ENCODE data around the gene WWOX. TPM values are rescaled to one million over a fixed set of nuclear protein-coding genes. Genes with fewer than 3 reads are reported as not detected.

The WWOX gene
- total and polyA plus RNA-seq, 4 donors: 5.4 to 61.5 (median 18.4) TPM

GRCh38 chr16:79008036-79008868 is 908.8 kb downstream of the WWOX start:
- no peaks in the 10 kb centered on the region for H3K9me3 ChIP-seq (ENCODE audit: control insufficient read depth in 4 of 4, insufficient read depth in 3 of 4, low read length in 3 of 4)
- no peak overlapping the region for H3K4me3 ChIP-seq
- no peaks in the 10 kb centered on the region for H3K4me1 ChIP-seq (ENCODE audit: control insufficient read depth in 5 of 5, insufficient read depth in 5 of 5, low read length in 5 of 5)
- no peaks in the 10 kb centered on the region for H3K27me3 ChIP-seq (ENCODE audit: control insufficient read depth in 3 of 3, insufficient read depth in 3 of 3, low read length in 2 of 3)
- ATAC-seq (ENCODE audit: insufficient read depth, low FRiP score) (no peak), DNase-seq (no peak)
- no peaks in the 10 kb centered on the region for H3K36me3 ChIP-seq (ENCODE audit: control insufficient read depth in 4 of 4, insufficient read depth in 4 of 4, low read length in 4 of 4)
- no peak overlapping the region for H3K27ac ChIP-seq (ENCODE audit: low read depth in 1 of 2, low read length in 1 of 2)
- 93% methylated on average over 9 of the region's 9 CpGs for WGBS, 2 donors
- H3K9ac ChIP-seq (ENCODE audit: insufficient read depth in 1 of 2, low read length in 2 of 2): no peak overlapping the region
- TF ChIP-seq, protein P1, sequence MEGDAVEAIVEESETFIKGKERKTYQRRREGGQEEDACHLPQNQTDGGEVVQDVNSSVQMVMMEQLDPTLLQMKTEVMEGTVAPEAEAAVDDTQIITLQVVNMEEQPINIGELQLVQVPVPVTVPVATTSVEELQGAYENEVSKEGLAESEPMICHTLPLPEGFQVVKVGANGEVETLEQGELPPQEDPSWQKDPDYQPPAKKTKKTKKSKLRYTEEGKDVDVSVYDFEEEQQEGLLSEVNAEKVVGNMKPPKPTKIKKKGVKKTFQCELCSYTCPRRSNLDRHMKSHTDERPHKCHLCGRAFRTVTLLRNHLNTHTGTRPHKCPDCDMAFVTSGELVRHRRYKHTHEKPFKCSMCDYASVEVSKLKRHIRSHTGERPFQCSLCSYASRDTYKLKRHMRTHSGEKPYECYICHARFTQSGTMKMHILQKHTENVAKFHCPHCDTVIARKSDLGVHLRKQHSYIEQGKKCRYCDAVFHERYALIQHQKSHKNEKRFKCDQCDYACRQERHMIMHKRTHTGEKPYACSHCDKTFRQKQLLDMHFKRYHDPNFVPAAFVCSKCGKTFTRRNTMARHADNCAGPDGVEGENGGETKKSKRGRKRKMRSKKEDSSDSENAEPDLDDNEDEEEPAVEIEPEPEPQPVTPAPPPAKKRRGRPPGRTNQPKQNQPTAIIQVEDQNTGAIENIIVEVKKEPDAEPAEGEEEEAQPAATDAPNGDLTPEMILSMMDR (IDR thresholded peaks at IDR 0.05; ENCODE audit: control extremely low read depth, extremely low read depth): no peak

DNA sequence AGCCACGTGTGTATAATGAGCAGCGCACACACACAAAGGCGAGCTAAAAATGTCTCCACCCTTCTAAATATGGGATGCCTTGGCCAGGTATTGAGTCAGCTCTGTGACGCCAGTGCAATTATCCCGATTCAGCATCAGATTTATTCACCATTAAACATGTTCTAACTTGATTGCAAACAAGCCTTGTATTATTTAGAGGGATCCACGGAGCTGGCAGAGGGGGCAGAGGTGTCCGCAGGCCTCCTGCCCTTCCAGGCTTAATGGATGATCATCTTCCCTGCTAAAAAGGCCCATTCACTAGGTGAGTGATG is 909.4 kb downstream of the WWOX start:
- H3K27ac ChIP-seq (ENCODE audit: low read depth in 1 of 2, low read length in 1 of 2): no peak overlapping the region
- ATAC-seq (ENCODE audit: insufficient read depth, low FRiP score): no peak
- DNase-seq: no peak
- WGBS, 2 donors: 88 to 89% methylated on average over 7 of the region's 7 CpGs
- TF ChIP-seq, protein P1 (IDR thresholded peaks at IDR 0.05; ENCODE audit: control extremely low read depth, extremely low read depth): no peak
- no peaks in the 10 kb centered on the region for H3K36me3 ChIP-seq (ENCODE audit: control insufficient read depth in 4 of 4, insufficient read depth in 4 of 4, low read length in 4 of 4)
- no peaks in the 10 kb centered on the region for H3K4me1 ChIP-seq (ENCODE audit: control insufficient read depth in 5 of 5, insufficient read depth in 5 of 5, low read length in 5 of 5)
- no peak overlapping the region for H3K4me3 ChIP-seq
- no peaks in the 10 kb centered on the region for H3K9me3 ChIP-seq (ENCODE audit: control insufficient read depth in 4 of 4, insufficient read depth in 3 of 4, low read length in 3 of 4)
- no peak overlapping the region for H3K9ac ChIP-seq (ENCODE audit: insufficient read depth in 1 of 2, low read length in 2 of 2)
- no peaks in the 10 kb centered on the region for H3K27me3 ChIP-seq (ENCODE audit: control insufficient read depth in 3 of 3, insufficient read depth in 3 of 3, low read length in 2 of 3)

DNA sequence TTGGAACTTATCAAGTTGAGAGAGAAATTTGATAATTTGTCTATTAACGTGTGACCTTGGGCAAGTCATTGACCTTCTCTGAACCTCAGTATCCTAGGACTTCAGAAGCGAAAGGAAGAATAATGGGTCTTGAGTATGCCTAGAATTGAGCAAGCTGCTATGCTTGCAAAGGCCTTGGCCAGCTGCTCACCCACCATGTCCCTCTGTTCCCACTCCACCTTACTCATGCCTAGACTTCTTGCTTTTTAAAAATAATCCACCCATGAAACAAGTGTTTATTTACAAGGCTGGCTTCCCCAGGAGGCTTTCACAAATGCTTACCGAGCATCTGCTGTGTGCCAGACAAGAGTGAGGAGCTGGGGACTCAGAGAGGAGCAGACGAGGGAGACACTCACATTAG is 910.4 kb downstream of the WWOX start:
- H3K36me3 ChIP-seq (ENCODE audit: control insufficient read depth in 4 of 4, insufficient read depth in 4 of 4, low read length in 4 of 4): no peaks in the 10 kb centered on the region
- H3K9ac ChIP-seq (ENCODE audit: insufficient read depth in 1 of 2, low read length in 2 of 2): no peak overlapping the region
- H3K4me3 ChIP-seq: no peak overlapping the region
- TF ChIP-seq, protein P1 (IDR thresholded peaks at IDR 0.05; ENCODE audit: control extremely low read depth, extremely low read depth): no peak
- no peaks in the 10 kb centered on the region for H3K9me3 ChIP-seq (ENCODE audit: control insufficient read depth in 4 of 4, insufficient read depth in 3 of 4, low read length in 3 of 4)
- no peak overlapping the region for H3K27ac ChIP-seq (ENCODE audit: low read depth in 1 of 2, low read length in 1 of 2)
- DNase-seq: no peak
- H3K27me3 ChIP-seq (ENCODE audit: control insufficient read depth in 3 of 3, insufficient read depth in 3 of 3, low read length in 2 of 3): no peaks in the 10 kb centered on the region
- ATAC-seq (ENCODE audit: insufficient read depth, low FRiP score): no peak
- 90 to 96% methylated on average over 4 of the region's 4 CpGs for WGBS, 2 donors
- H3K4me1 ChIP-seq (ENCODE audit: control insufficient read depth in 5 of 5, insufficient read depth in 5 of 5, low read length in 5 of 5): no peaks in the 10 kb centered on the region

DNA sequence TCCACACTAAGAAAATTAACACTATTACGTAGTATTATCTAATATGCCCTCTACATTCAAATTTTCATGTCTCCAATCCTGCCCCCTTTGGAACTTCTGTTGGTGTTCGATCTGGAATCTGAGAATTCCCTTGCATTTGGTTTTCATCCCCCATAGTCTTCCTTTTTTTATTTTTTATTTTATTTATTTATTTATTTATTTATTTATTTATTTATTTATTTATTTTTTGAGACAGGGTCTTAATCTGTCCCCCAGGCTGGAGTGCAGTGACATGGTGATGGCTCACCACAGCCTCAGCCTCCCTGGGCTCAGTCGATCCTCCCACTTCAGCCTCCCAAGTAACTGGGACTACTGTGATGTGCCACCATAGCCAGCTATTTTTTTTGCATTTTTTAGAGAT is 911.8 kb downstream of the WWOX start:
- no peaks in the 10 kb centered on the region for H3K36me3 ChIP-seq (ENCODE audit: control insufficient read depth in 4 of 4, insufficient read depth in 4 of 4, low read length in 4 of 4)
- H3K27me3 ChIP-seq (ENCODE audit: control insufficient read depth in 3 of 3, insufficient read depth in 3 of 3, low read length in 2 of 3): no peaks in the 10 kb centered on the region
- H3K4me1 ChIP-seq (ENCODE audit: control insufficient read depth in 5 of 5, insufficient read depth in 5 of 5, low read length in 5 of 5): no peaks in the 10 kb centered on the region
- no peak for ATAC-seq (ENCODE audit: insufficient read depth, low FRiP score)
- no peak for DNase-seq
- no peak overlapping the region for H3K27ac ChIP-seq (ENCODE audit: low read depth in 1 of 2, low read length in 1 of 2)
- 96 to 98% methylated on average over 3 of the region's 3 CpGs for WGBS, 2 donors
- no peak overlapping the region for H3K4me3 ChIP-seq
- H3K9ac ChIP-seq (ENCODE audit: insufficient read depth in 1 of 2, low read length in 2 of 2): no peak overlapping the region
- TF ChIP-seq, protein P1 (IDR thresholded peaks at IDR 0.05; ENCODE audit: control extremely low read depth, extremely low read depth): no peak
- no peaks in the 10 kb centered on the region for H3K9me3 ChIP-seq (ENCODE audit: control insufficient read depth in 4 of 4, insufficient read depth in 3 of 4, low read length in 3 of 4)
